Endothelial cell (in vitro differentiated cells): ENCODE data around the gene RFFL. TPM values are rescaled to one million over a fixed set of nuclear protein-coding genes. Genes with fewer than 3 reads are reported as not detected.

Experiments
- DNase-seq: peaks from one replicate; pipeline ENCODE4 v3.0.0; 2021; ENCODE audit warnings: low spot score
- H3K27ac Mint-ChIP-seq: one replicate; pipeline ENCODE4 v1.8.0; 2021; ENCODE audit warnings: mixed read lengths, inconsistent platforms; ENCODE audit not compliant: unreplicated experiment
- H3K27me3 Mint-ChIP-seq: one replicate; pipeline ENCODE4 v1.8.0; 2021; ENCODE audit warnings: mild to moderate bottlenecking, moderate library complexity, mixed read lengths, inconsistent platforms; ENCODE audit not compliant: unreplicated experiment
- H3K36me3 Mint-ChIP-seq: one replicate; pipeline ENCODE4 v1.8.0; 2021; ENCODE audit warnings: mild to moderate bottlenecking, low read depth, mixed read lengths, inconsistent platforms; ENCODE audit not compliant: unreplicated experiment
- H3K4me1 Mint-ChIP-seq: one replicate; pipeline ENCODE4 v1.8.0; 2021; ENCODE audit warnings: mild to moderate bottlenecking, mixed read lengths, inconsistent platforms; ENCODE audit not compliant: unreplicated experiment
- H3K4me3 Mint-ChIP-seq: one replicate; pipeline ENCODE4 v1.8.0; 2021; ENCODE audit warnings: mild to moderate bottlenecking, mixed read lengths, inconsistent platforms; ENCODE audit not compliant: unreplicated experiment
- H3K9me3 Mint-ChIP-seq: one replicate; pipeline ENCODE4 v1.8.0; 2021; ENCODE audit warnings: mixed read lengths, inconsistent platforms; ENCODE audit not compliant: unreplicated experiment
- total RNA-seq: library from RNA; stranded (reverse); fragmentation: NEBNext Ultra II Directional; extraction: Animal tissue kit (Norgen Biotek cat#: 25700); gene quantifications from one replicate; pipeline ENCODE4 v1.2.1, GENCODE V29; 2021; ENCODE audit not compliant: unreplicated experiment
- TF ChIP-seq, protein P1 (sequence below): fragments of 200-600 bp; sonication (generic); IDR thresholded peaks from one replicate; pipeline ENCODE4 v1.5.0; 2021; ENCODE audit warnings: antibody characterized with exemption; ENCODE audit not compliant: unreplicated experiment

The RFFL gene
- total RNA-seq, 1 donor from 2014 or later, result 20.6 TPM

DNA sequence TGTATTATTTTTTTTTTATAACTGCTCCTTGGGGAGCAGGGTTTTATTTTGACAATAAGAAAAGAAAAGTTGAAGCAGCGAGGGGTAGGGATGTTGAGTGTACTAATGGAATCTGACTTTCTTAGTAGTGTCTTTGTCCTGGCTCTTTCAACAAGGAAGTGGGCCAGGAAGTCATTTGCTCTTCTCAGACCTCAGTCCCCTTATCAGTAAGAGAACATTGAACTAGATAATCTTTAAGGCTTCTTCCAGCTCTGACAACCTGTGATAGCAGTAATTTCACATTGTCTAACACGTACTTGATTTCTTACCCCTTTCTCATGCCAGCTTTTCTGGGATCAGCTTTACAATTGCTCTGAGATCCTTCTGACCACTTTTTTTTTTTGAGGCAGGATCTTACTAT lies 74.9 kb downstream of the RFFL start:
- peaks cover 35% of the 10 kb centered on the region for H3K36me3 Mint-ChIP-seq
- no peak for DNase-seq
- H3K4me1 Mint-ChIP-seq, result peaks cover 17% of the 10 kb centered on the region
- TF ChIP-seq, protein P1, sequence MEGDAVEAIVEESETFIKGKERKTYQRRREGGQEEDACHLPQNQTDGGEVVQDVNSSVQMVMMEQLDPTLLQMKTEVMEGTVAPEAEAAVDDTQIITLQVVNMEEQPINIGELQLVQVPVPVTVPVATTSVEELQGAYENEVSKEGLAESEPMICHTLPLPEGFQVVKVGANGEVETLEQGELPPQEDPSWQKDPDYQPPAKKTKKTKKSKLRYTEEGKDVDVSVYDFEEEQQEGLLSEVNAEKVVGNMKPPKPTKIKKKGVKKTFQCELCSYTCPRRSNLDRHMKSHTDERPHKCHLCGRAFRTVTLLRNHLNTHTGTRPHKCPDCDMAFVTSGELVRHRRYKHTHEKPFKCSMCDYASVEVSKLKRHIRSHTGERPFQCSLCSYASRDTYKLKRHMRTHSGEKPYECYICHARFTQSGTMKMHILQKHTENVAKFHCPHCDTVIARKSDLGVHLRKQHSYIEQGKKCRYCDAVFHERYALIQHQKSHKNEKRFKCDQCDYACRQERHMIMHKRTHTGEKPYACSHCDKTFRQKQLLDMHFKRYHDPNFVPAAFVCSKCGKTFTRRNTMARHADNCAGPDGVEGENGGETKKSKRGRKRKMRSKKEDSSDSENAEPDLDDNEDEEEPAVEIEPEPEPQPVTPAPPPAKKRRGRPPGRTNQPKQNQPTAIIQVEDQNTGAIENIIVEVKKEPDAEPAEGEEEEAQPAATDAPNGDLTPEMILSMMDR, result no peak
- H3K27me3 Mint-ChIP-seq, result peaks cover 3% of the 10 kb centered on the region
- no peaks in the 10 kb centered on the region for H3K9me3 Mint-ChIP-seq
- H3K27ac Mint-ChIP-seq, result peak overlapping the region; percentile 61
- H3K4me3 Mint-ChIP-seq, result no peak overlapping the region

DNA sequence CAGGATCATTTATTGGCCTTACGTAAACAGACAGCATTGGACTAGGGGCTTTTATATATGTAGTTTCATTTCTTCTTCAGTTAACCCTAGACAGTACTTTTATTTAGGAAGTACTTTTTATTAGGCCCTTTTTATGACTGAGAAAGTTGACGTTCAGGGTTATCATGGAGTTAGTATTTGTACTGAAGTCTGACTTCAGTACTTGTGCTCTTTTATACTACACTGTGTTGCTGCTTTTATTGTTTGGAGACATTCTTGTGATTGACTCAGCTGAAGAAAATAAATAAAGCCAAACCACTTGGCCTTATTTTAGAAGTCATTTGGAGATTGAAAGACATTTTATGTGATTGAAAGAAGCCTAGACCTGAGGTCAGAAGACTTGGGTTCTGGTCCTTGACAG lies 76.3 kb downstream of the RFFL start:
- H3K27ac Mint-ChIP-seq, result no peak overlapping the region
- H3K4me1 Mint-ChIP-seq, result peaks cover 22% of the 10 kb centered on the region
- H3K36me3 Mint-ChIP-seq, result peaks cover 25% of the 10 kb centered on the region

DNA sequence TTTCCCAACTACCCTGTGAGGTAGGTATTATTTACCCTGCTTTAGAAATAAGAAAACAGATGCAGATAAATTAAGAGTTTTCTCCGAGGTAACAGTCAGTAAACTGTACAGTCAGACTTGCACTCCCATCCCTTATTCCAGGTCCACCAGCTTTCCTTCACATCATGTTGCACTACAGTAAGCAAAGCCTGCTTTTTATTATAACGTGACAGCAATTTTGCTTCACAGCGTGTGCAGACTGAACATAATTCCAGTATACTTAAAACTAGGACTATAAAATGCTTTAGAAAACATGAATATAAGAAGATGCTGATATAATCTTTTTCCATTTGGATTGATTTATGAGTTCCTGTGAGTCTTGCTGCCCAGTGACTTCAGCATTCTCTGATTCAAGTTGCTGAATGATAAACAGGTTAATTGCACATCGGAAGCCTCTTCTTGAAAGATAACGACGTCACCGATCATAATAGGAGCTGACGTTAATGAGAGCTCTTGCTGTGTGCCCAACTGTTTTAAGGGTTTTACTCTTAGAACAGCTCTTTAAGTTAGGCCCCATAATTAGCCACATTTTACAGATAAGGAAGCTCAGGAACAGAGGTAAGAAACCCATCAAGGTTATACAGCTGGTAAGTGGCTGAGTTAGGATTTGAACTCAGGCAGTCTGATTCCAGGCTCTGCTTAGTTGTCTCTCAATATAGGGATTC lies 81.8 kb downstream of the RFFL start:
- H3K27ac Mint-ChIP-seq, result peak overlapping the region; percentile 95
- TF ChIP-seq, protein P1, result no peak
- H3K36me3 Mint-ChIP-seq, result peaks cover 10% of the 10 kb centered on the region
- H3K4me1 Mint-ChIP-seq, result peaks cover 21% of the 10 kb centered on the region
- peaks cover 7% of the 10 kb centered on the region for H3K27me3 Mint-ChIP-seq
- H3K9me3 Mint-ChIP-seq, result no peaks in the 10 kb centered on the region
- no peak for DNase-seq
- peak overlapping the region; percentile 95 for H3K4me3 Mint-ChIP-seq

More for the DNA sequence above, 76.3 kb downstream of the RFFL start:
- no peak for DNase-seq
- TF ChIP-seq, protein P1, result no peak
- H3K4me3 Mint-ChIP-seq, result no peak overlapping the region
- H3K9me3 Mint-ChIP-seq, result no peaks in the 10 kb centered on the region
- peaks cover 3% of the 10 kb centered on the region for H3K27me3 Mint-ChIP-seq

DNA sequence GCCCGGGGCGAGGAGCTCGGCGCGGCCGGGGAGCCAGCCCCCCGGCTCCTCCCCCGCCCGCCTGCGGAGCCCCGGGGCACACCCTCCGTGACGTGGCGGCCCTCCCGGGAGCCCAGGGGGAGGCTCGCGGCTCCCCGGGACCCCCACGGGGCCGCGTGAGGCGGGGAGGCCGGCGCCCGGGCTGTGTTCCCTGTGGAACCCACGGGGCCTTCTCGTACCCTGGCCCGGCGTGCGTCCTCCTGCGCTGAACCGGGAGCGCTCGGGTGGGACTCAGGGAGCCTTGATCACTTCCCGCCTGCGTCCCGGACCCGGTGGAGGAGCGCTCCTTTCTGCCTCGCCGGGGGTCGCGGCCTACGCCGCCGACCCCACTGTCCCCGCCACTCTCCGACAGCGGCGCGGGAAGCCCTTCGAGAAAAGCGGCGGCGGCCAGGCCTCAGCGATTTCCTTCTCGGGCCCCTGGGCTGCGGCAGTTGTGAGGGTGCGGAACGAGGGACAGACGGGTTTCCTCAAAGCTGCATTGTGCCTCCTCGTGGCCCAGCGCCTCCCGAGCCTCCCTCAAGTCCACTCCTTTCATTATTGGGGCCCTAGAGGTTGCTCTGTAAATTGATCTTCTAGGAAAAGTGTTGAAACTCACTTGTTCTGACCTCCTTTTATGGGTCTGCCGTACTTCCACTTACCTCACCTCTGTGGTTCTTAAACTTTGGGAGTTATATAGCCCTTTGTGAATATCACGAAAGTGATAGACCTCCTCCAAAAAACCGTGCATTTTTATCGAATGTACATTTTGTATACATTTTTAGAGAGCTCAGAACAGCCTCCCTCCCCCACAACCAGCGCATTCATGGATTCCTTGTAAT lies 82.6 kb downstream of the RFFL start:
- TF ChIP-seq, protein P1, result peak; percentile 13
- peak overlapping the region; percentile 95 for H3K4me3 Mint-ChIP-seq
- peak; percentile 67 for DNase-seq

DNA sequence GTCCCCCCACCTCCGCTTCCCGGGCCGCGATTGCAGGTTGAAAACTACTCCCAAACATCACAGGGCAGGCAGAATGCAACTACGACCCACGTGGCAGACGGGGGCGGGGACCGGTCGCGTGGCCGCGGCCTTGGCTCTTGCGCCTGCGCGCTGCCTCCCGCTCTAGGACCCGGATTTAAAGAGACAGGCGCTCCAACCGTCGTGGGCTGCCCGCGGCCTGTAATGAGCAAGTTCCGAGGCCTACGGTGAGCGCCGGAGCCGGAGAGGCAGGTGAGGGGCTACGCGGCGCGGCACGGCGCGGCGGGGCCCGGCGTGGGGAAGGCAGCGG lies 83.2 kb downstream of the RFFL start, which contains the start of gene LIG3:
TSS of gene LIG3 (plus strand) at position 160 of the 328 bp plus-strand sequence. CDS start 2,494 bp downstream, outside the sequence.
- Mint-ChIP-seq H3K27ac (peak within 1 kb of the TSS; percentile 95), H3K27me3 (peaks cover 7% of the 10 kb centered on the region), H3K9me3 (no peaks in the 10 kb centered on the region), H3K4me1 (peaks cover 21% of the 10 kb centered on the region), H3K36me3 (peaks cover 4% of the 10 kb centered on the region), H3K4me3 (peak within 1 kb of the TSS; percentile 95)
- DNase-seq, result peak; percentile 93
- TF ChIP-seq, protein P1, result no peak

More for the DNA sequence above, 82.6 kb downstream of the RFFL start:
- Mint-ChIP-seq H3K4me1 (peaks cover 21% of the 10 kb centered on the region), H3K27me3 (peaks cover 7% of the 10 kb centered on the region), H3K27ac (peak overlapping the region; percentile 95), H3K36me3 (peaks cover 4% of the 10 kb centered on the region), H3K9me3 (no peaks in the 10 kb centered on the region)
